GM21528 (cell line): ENCODE data around the gene SBK1.
A peak's percentile ranks its signal among the peaks of the same experiment; 100 is the strongest.
"Not testable (repeated sequence)": the region's sequence is repeated elsewhere in the genome, so short reads cannot be mapped to it uniquely, and the experiment has no call there.

Experiments used
- ATAC-seq: cut with Tn5 transposase; IDR thresholded peaks from one replicate; pipeline ENCODE4 v1.9.1; 2021; ENCODE audit warnings: mild to moderate bottlenecking, moderate library complexity; ENCODE audit not compliant: unreplicated experiment, low FRiP score

SBK1 gene

DNA sequence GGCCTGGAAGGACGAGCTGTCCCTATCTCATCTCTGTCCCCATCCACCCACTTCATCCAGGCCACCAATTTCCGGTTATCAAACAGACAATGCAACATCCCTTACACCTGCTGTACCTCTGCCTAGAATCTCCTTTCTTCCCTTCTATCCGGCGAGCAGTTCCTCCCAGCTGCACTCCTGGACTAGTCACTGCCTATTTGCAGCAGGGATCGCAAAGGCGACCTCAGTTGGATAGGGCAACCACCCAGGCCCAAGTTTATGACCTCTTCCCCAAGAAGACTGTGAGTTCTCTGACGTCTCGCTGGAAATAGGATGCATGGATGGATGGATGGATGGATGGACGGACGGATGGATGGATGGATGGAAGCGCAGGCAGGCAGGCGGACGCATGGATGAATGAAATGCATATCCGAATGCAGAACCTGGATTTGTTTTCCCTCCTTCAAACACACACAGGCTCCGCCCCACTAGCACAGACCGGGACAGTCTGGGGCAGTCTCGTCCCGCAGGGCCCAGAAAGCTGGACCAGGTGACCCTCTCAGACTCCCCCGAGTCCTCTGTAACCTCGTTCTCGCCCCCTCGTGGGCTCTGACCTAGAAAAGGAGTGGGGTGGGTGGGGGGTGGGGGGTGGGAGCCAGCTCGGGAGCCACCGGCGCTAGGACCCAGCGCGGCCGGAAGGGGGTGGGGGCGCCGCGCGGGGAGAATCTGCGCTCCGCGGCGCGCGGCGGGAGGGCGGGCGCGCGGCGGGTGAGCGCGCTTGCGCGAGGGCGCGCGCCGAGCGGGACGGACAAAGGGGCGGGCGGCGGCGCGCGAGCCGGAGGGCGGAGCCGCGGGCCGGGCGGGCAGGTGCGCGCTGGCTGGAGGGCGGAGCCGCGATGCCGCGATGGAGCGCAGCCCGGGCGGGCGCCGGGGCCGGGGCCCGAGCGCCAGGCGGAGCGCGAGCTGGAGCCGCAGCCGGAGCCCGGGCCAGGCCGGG, at the start of gene SBK1:
TSS of gene SBK1 (plus strand) at position 875 of the 976 bp plus-strand sequence. CDS start 24,867 bp downstream, outside the sequence.
- peak; percentile 78 for ATAC-seq

DNA sequence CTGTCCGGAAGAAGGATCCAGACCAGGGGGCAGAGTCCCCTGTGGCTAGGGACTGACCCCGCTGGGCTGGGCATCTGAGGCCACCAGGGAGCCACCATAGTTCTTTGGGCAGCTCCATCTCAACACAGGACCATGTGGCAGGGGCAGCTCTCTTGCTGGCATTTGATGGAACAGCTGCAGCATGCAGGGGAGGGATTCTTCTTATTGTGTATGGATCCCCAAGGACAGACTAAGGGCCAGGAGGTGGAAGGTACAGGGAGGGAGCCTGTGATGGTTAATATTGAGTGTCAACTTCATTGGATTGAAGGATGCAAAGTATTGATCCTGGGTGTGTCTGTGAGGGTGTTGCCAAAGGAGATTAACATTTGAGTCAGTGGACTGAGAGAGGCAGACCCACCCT, 42.8 kb upstream of the SBK1 start:
- not testable (repeated sequence) for ATAC-seq

DNA sequence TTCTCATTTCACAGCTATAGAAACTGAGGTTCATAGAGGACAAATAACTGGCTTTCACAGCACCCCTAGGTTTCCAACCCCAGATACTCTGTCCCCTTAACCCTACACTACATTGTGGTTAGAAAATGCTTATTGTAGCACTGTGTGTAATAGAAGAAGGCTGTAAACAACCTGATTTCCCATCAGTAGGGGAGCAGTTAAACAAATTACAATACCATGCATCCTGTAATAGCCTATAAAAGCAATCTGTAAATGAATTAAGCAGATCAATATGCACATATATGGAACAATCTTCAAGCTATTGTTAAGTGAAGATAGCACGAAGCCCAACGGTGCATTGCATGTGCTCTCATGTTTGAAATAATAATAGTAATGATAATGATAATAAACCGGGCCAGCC, 41.3 kb upstream of the SBK1 start:
- no peak for ATAC-seq

DNA sequence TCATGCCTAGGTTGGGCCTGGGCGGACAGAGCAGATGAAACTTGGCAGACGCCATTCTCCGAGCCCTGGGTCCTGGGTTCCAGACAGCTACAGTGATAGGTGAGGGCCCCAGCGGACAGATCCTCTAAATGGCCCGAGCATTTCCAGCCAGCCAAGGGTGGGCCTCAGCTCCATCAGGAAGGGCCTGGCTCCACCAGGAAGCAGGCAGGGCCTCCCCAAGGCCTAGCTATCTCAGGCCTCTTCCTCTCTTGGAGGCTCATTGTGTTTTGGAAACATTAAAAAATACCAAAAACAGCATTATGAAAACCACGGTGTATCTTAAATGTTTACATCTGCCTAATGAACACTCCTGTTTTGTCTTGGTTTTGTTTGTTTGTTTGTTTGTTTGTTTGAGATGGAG, 38.2 kb upstream of the SBK1 start:
- no peak for ATAC-seq

DNA sequence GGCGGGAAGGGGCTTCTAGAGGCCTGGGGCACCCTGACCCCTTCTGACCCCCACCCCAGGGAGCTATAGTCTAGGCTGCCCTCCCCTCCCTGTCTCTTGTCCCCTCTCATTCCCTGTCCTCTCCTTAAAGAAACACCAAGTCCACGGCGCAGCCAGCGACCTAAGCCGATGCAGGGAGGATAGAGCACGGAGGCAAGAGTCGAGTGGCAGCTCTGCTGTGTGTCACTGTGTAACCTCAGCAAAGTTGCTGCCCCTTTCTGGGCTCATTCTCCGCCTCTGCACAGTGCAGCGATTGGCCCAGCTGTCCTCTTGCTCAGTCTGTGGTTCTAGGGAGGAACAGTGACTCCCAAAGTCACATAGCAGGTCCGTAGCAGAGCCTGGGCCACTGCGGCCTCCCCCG, 36.5 kb upstream of the SBK1 start:
- ATAC-seq: no peak

DNA sequence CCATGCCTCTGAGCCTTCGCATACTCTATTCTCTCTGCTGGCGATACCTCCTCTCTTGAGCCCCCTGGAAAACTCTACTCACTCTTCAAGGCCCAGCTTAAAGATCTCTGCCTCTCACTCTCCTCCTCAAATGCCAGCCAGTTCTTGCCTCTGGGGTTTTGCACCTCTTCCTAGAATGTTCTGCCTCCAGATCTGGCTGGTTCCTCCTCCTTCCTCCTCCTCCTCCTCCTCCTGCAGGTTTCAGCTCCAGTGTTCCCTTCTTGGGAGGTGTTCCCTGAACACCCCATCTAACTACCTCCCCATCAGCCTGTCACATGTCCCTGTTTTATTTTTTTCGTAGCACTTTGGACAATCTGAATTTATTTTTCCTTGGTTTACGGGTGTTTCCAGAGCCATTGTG, 35.1 kb upstream of the SBK1 start:
- ATAC-seq: no peak

DNA sequence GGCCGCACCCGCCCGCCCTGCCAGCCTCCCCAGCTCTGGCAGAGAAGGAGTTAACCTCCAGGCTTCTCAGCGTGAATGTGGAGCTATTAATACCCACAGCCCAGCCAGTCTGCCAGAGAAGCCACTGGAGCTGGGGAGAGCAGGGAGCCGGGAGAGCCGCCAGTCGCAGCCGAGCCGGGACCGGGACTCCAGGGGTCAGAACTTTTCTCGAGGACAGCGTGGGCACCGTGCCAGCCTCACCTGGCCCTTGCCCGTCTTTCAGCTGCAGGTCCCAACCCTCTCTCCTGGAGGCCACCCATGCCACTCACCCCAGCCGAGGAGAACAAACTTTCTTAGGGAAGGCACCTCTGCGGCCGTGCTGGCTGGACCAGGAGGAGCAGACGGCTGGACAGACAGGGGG, 33.8 kb upstream of the SBK1 start:
- no peak for ATAC-seq

DNA sequence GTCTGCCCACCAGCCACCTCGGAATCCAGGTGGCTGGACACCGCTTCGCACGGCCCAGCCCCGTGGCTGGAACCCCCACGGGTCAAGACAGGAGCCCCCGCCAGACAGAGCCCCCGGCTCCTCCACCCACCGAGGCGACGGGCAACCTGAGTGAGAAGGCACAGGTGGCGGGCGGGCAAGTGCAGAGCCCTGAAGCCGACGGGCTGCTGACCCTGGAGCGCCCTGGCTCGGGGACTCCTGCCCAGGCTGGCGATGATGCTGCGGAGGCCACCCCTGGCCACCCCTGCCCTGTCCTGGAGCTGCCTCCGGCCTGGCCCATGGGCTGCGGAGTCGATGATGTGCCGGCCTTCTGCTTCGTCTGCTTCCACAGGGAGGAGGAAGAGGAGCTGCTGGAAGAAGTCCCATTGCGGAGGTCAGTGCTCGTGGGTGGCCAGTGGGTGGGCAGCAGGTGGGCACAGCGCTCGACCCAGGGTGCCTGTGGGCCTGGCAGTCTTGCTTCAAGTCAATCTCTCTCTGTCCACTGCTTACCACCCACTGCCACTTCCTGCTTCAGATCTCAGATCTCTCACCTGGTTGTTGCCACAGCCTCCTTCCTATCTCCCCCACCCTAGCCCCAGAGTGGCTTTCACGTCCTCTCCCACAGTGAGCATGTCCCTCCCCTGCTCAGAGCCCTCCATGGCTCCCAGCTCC, 33.1 kb upstream of the SBK1 start:
- ATAC-seq: no peak

DNA sequence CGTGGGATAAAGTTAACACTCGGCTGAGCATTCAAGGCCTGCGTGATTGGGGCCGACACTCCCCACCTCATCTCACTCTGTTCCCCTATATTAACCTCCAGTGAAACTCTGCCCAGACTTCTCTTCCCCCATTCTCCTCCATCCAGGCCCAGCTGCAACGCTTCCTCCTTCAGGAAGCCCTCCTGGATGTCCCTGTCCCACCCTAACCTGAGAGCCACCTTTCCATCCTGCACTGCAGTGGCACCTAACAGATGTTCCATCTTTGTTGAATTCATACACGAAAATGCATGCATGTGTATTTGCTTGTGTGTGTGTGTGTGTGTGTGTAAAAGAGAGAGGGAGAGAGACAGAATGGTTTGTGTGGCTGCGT, 32.6 kb upstream of the SBK1 start:
- no peak for ATAC-seq

DNA sequence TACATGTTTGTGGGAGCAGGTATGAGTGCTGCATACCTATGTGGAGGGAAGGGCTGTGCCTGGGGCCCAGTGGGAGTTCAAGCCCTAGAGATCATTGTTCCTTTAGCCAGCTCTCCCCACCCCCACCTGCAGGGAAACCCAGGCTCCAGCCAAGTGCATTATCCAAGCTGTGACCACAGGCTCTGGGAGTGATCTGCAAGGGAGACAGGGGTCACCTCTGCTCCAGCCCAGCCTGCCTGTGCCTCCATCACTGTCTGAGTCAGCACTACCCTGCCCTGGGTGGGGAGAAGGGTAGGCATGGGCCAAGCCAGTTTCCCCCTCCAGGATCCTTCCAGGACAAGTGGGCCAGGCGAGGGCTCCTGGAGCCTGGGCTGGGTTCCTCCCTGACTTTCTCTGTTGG, 32.1 kb upstream of the SBK1 start:
- no peak for ATAC-seq

DNA sequence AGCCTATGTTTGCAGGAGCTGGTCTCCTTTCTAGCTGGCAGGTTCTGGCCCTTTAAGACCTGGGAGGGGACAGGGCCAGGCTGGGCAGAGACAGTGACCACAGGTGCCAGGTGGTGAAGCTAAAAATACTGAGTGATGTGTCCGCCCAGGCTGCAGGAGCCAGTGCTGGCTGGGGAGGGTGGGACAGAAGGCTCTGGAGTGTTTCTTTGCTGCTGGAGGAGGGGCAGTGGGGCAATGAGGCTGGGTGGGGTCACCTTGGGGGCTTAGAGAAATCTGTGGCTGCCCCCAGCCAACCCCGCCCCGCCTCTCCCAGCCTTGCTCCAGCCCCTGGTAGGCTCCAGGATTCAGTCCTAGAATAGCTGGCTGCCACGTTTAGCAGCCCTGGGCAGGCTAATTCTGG, 30.4 kb upstream of the SBK1 start:
- no peak for ATAC-seq

DNA sequence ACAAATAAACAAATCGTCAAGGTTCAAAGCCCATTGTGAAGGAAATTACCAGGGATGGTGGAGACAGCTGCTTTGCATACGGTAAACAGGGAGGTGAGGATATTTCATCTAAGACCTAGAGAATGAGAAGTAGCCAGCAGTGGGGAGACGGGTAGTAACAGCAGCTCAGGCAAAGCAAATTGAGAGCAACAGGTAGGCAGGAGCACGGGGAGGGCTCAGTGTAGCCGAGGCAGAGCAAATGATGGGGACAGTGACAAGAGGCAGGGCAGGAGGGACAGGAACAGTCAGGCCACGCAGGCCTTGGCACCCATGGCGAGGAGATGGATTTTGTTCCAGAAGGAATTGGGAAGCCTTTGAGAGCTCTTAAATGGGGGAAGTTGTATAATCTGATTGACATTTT, 29.0 kb upstream of the SBK1 start:
- no peak for ATAC-seq

DNA sequence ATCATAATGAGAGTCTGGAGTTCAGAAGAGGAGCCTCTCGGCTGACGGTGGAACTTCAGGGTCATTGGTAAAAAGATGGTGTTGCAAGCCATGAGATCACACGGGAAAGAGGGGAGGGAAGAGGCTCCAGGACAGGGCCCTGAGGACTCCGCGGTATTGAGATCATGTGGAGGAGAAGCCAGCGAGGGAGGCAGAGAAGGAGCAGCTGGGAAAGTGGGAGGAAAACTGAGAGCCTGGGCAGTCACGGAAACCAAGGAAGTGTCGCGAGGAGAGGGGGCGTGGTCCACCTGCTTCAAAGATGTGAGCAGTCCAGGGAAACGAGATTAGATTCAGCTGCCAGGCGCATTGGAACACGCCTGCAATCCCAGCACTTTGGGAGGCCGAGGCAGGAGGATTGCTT, 27.7 kb upstream of the SBK1 start:
- ATAC-seq: no peak

DNA sequence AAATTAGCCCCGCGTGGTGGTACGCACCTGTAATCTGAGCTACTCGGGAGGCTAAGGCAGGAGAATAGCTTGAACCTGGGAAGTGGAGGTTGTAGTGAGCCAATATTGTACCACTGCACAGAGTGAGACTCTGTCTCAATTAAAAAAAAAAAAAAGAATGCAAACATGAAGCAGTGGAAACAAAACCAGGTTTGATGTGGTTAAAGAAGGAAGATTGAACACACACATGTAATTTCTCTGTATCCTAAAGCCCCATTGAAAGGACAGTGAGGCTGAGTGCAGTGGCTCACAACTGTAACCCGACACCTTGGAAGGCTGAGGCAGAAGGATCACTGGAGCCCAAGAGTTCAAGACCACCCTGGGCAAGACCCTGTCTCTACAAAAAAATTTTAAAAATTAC, 26.5 kb upstream of the SBK1 start:
- ATAC-seq: no peak

DNA sequence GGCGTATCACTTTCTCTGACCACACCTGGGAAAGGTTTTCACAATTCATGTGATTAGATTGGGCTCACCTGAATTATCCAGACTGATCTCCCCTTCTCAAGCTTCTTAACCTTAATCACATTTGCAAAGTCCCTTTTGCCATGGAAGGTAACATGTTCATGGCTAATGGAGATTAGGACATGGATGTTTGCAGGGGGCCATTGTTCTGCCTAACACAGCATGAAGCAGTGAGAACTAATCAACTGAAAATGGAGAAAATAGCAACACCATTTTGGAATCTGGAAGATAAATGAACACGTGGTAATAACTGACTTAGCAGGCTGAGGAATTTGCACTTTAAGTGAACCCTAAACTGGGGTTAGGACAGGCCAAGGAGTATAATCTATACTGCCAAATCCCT, 25.0 kb upstream of the SBK1 start:
- no peak for ATAC-seq

DNA sequence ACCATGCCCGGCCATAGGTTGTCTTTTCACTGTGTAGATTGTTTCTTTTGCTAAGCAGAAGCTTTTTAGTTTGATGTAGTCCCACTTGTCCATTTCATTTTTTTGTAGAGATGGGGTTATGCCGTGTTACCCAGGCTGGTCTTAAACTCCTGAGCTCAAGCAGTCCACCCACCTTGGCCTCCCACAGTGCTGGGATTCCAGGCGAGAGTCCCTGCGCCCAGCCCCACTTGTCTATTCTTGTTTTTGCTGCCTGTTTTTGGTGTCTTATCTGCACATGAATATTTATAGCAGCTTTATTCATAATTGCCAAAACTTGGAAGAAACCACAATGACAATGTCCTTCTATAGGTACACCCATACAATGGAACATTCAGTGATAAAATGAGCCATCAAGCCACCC, 18.8 kb upstream of the SBK1 start:
- ATAC-seq: no peak

DNA sequence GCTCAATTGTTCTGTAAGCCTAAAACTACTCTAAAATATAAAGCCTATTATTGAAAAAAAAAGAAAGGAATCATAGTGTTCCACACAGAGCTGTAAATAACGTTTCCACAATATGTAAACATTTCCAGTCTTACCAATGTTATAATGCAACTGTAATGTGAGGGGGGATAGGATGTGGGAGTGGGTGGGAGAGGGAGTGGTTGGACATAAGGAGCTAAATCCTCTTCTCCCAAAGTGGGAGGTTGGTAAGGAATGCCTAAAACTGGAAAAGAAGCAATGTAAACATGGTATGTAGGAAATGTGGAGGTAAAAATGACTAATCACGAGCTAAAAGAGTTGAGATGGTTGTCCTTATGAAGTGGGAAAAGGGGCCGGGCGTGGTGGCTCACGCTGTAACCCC, 17.6 kb upstream of the SBK1 start:
- ATAC-seq: no peak

DNA sequence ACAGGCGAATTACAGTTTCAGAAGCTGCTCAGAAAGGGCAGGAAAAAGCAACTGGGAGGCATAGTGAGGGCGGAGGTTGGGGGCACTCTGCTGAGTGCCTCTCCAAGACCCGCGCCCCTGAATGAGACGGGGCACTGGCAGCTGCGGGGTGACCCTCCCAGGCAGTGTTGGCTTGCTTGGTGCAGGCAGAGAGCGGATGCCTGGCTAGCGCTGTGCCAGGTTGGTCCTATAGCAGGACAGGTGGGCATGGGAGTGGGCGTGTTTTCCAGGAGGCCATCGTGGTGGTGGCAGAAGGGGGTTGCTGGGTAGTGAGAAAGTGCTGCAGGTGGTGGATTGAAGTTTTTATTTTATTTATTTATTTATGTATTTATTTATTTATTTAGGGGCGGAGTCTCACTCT, 16.0 kb upstream of the SBK1 start:
- no peak for ATAC-seq

DNA sequence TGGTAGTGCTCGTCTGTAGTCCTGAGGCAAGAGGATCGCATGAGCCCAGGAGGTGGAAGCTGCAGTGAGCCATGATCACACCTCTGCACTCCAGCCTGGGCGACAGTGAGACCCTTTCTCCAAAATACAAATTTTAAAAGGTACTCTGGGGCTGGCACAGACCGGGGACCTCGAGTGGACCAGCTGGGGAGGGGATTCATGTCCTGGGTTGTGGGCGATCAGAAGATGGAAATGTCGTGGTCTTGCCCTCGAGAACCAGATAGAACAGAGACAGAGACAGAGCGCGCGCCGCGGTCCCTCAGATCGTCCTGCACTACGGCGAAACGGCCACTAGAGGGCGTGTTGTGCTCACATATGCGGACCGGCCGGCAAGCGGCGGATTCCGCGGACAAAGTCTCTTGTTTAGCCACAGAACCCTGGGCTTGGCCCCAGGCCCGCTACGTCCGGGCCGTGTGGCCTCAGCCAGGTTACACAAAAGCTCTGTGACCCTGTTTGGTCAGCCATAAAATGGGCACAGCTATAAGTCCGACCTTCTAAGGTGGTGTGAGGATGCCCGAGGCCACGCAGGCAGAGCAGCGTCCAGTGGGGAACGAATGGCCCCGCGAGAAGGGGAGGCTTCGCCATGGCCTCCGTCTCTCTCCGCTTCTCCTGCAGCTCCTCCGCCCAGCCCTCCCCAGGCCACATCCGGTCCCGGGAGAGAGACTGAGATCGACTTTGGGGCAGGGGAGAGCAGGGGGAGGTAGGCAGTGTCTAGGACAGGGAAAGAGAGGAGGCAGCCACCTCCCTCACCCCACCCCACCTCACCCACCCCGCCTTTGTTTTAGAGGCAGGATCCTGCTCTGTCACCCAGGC, 14.6 kb upstream of the SBK1 start:
- no peak for ATAC-seq

DNA sequence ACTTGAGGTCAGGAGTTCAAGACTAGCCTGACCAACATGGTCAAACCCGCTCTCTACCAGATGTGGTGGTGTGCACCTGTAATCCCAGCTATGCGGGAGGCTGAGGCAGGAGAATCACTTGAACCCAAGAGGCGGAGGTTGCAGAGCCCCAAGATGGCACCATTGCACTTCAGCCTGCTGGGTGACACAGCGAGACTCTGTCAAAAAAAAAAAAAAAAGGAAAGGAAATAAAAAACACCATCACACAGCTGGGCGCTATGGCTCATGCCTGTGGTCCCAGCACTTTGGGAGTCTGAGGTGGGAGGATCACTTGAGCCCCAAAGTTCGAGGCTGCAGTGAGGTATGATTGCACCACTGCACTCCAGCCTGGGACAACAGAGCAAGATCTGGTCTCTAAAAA, 13.3 kb upstream of the SBK1 start:
- ATAC-seq: no peak
